HEK293T (cell line): ENCODE results near the gene NT5DC1.

Experiments used
- CTCF ChIA-PET: fragments of 350-600 bp; formaldehyde crosslinking; extraction: SDS; loops from one replicate; lab custom pipeline; 2021; ENCODE audit warnings: antibody characterized with exemption, inconsistent platforms; lab: Yijun Ruan, JAX
- POLR2A ChIA-PET: fragments of 350-600 bp; formaldehyde crosslinking; extraction: SDS; loops from one replicate; lab custom pipeline; 2020; ENCODE audit warnings: antibody characterized with exemption, inconsistent platforms; lab: Yijun Ruan, JAX
- DNase-seq: peaks from one replicate; pipeline ENCODE4 v3.0.0; 2012; ENCODE audit warnings: mixed read lengths; ENCODE audit errors: extremely low spot score
- ARNT ChIP-seq: fragments of 450-650 bp; IDR thresholded peaks from 2 replicates; pipeline ENCODE4 v1.6.1; 2017; ENCODE audit warnings: mild to moderate bottlenecking
- BHLHE40 ChIP-seq: fragments of 450-650 bp; IDR thresholded peaks from 2 replicates; pipeline ENCODE4 v1.6.1; 2016; ENCODE audit warnings: mild to moderate bottlenecking, moderate library complexity, borderline replicate concordance
- CTBP1 ChIP-seq: fragments of 450-650 bp; IDR thresholded peaks from 2 replicates; pipeline ENCODE4 v1.6.1; 2016; ENCODE audit warnings: borderline replicate concordance
- ELF4 ChIP-seq: fragments of 450-650 bp; IDR thresholded peaks from 2 replicates; pipeline ENCODE4 v1.6.1; 2017; ENCODE audit warnings: antibody characterized with exemption
- FOXA1 ChIP-seq: fragments of 450-650 bp; IDR thresholded peaks from 2 replicates; pipeline ENCODE4 v1.6.1; 2016; ENCODE audit warnings: mild to moderate bottlenecking
- FOXK2 ChIP-seq: fragments of 450-650 bp; IDR thresholded peaks from 2 replicates; pipeline ENCODE4 v1.6.1; 2016; ENCODE audit warnings: mild to moderate bottlenecking
- FOXM1 ChIP-seq: fragments of 450-650 bp; IDR thresholded peaks from 2 replicates; pipeline ENCODE4 v1.6.1; 2017; ENCODE audit warnings: mild to moderate bottlenecking, borderline replicate concordance
- HDGF ChIP-seq: fragments of 450-650 bp; IDR thresholded peaks from 2 replicates; pipeline ENCODE4 v1.6.1; 2017; ENCODE audit warnings: antibody characterized with exemption, borderline replicate concordance
- L3MBTL2 ChIP-seq: fragments of 450-650 bp; conservative IDR thresholded peaks from 2 replicates; pipeline ENCODE4 v1.6.1; 2016; ENCODE audit warnings: mild to moderate bottlenecking
- LEF1 ChIP-seq: fragments of 450-650 bp; IDR thresholded peaks from 2 replicates; pipeline ENCODE4 v1.6.1; 2017; ENCODE audit warnings: mild to moderate bottlenecking, borderline replicate concordance
- NFRKB ChIP-seq: fragments of 450-650 bp; IDR thresholded peaks from 2 replicates; pipeline ENCODE4 v1.6.1; 2016; ENCODE audit warnings: mild to moderate bottlenecking, moderate library complexity
- SP1 ChIP-seq: fragments of 450-650 bp; IDR thresholded peaks from 2 replicates; pipeline ENCODE4 v1.6.1; 2017
- SUZ12 ChIP-seq: fragments of 450-650 bp; IDR thresholded peaks from 2 replicates; pipeline ENCODE4 v1.6.1; 2016; ENCODE audit warnings: mild to moderate bottlenecking
- TARDBP ChIP-seq: fragments of 450-650 bp; IDR thresholded peaks from 2 replicates; pipeline ENCODE4 v1.6.1; 2016
- ZNF384 ChIP-seq: fragments of 450-650 bp; IDR thresholded peaks from 2 replicates; pipeline ENCODE4 v1.6.1; 2016
- TF ChIP-seq, protein P1 (sequence below): fragments of 450-650 bp; IDR thresholded peaks from 2 replicates; pipeline ENCODE4 v1.6.1; 2016

Gene NT5DC1

DNA sequence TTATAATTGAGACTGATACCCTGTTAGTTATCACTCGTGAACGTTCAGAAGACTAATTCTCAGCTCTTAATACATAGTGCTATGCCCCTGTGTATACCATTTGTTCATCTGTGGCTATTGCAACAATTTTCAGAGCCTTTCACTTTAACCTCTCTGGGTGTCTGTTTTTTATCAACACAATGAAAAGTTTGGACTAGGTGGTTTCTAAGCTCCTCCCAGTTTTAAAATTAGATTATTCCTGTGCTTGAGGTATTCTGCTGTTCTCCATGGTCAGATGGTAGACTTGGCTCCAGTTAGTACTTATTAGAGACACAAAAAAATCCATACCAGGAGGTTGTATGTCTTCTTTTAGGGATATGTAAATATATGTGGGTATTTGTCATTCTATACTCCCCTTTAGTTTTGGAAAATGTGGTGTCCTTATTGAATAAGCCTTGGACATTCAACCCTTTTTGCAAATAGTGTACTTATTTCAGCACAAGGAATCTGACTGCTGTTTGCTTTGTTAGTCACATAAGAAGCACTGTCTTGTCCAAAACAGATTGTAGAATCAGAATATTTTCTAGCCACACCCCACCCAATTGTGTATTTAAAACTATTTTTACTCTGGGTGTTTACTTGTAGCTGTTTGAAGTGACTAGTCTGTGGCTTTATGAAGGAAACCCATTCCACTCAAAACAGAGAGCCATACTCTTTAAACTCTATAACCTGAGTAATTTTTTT is 27.3 kb downstream of the NT5DC1 start:
- TF ChIP-seq FOXK2 (no peak), TARDBP (no peak)
- DNase-seq = no peak
- CTCF ChIA-PET = interaction anchor here (1.0 kb wide), 1 partner anchor 8 kb away, joined by 3 read pairs; no protein-coding TSS in a partner anchor
- POLR2A ChIA-PET = no interaction called here

- DNase-seq = no peak
- ChIA-PET CTCF (interaction anchor here (0.7 kb wide), 1 partner anchor 1659 kb away, joined by 3 read pairs; no protein-coding TSS in a partner anchor), POLR2A (no interaction called here)
- TF ChIP-seq HDGF (no peak), FOXM1 (no peak), BHLHE40 (no peak), ARNT (no peak), NFRKB (no peak), L3MBTL2 (no peak), ZNF384 (no peak), SP1 (no peak), FOXA1 (no peak)
Observed at GRCh38 chr6:116133453-116133852, 32.8 kb downstream of the NT5DC1 start.

- ChIA-PET POLR2A (no interaction called here), CTCF (no interaction called here)
- TF ChIP-seq, protein P1, sequence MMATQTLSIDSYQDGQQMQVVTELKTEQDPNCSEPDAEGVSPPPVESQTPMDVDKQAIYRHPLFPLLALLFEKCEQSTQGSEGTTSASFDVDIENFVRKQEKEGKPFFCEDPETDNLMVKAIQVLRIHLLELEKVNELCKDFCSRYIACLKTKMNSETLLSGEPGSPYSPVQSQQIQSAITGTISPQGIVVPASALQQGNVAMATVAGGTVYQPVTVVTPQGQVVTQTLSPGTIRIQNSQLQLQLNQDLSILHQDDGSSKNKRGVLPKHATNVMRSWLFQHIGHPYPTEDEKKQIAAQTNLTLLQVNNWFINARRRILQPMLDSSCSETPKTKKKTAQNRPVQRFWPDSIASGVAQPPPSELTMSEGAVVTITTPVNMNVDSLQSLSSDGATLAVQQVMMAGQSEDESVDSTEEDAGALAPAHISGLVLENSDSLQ = no peak
- no peak for TF ChIP-seq LEF1
- no peak for TF ChIP-seq CTBP1
- TF ChIP-seq FOXM1 = no peak
- no peak for TF ChIP-seq FOXK2
- TF ChIP-seq FOXA1 = no peak
- TF ChIP-seq SP1 = no peak
- TF ChIP-seq SUZ12 = no peak
- no peak for TF ChIP-seq ZNF384
- TF ChIP-seq ARNT = no peak
- TF ChIP-seq HDGF = no peak
- TF ChIP-seq ELF4 = no peak
- no peak for TF ChIP-seq L3MBTL2
- no peak for TF ChIP-seq TARDBP
- TF ChIP-seq BHLHE40 = no peak
- TF ChIP-seq NFRKB = no peak
- no peak for DNase-seq
Observed at GRCh38 chr6:116136373-116136772, 35.7 kb downstream of the NT5DC1 start.

DNA sequence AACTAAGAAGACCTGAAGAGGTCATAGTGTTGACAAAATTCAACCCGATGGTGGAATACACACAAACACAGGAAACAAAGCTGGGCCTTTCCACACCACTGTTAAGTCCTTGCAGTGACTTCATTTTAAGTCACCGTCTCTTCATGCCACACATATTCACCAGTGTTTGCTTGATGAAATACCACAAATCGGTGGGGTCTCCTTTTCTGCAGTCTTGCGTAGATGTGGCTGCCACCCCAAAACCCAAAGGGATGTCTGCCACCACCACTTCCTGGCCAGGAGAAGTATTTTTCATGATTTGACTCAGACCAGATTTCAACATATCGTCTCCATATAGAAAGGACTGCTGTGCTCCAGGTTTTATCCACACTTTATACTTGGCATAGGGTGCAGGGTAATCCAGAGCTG is 36.3 kb downstream of the NT5DC1 start:
- TF ChIP-seq SUZ12 (no peak), LEF1 (no peak), BHLHE40 (no peak), ELF4 (no peak), L3MBTL2 (no peak), ARNT (no peak), FOXK2 (no peak), FOXA1 (no peak), TARDBP (no peak), ZNF384 (no peak)
- TF ChIP-seq, protein P1 = no peak
- CTCF ChIA-PET = no interaction called here
- no peak for DNase-seq
- POLR2A ChIA-PET = no interaction called here

DNA sequence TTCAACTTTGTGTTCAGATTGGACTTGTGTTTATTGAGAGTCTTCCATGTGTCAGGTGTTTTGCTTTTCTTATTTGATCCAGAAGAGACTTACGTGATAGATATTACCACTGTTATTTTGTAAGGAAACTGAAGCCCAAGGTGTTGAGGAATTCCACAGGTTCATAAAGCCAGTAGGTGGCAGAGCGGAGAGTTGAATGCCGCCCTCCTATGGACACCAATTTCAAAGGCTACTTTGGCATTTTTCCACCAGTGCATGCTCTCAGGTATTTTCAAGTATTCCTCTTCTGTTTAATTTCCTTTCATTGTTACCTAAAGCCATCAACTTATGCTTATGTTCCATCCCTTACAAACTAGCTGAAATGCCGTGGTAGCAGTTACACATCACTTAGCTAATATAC is 39.3 kb downstream of the NT5DC1 start:
- TF ChIP-seq, protein P1 = no peak
- no peak for TF ChIP-seq L3MBTL2
- no peak for TF ChIP-seq ZNF384
- no peak for TF ChIP-seq TARDBP
- no peak for TF ChIP-seq SP1
- no peak for TF ChIP-seq BHLHE40
- TF ChIP-seq HDGF = no peak
- no peak for TF ChIP-seq SUZ12
- TF ChIP-seq FOXA1 = no peak
- no peak for TF ChIP-seq NFRKB
- TF ChIP-seq ELF4 = no peak
- no peak for TF ChIP-seq LEF1
- TF ChIP-seq CTBP1 = no peak
- TF ChIP-seq FOXK2 = no peak
- TF ChIP-seq FOXM1 = no peak
- no peak for TF ChIP-seq ARNT
- POLR2A ChIA-PET = no interaction called here
- CTCF ChIA-PET = interaction anchor here (0.9 kb wide), 1 partner anchor 31 kb away, joined by 3 read pairs; no protein-coding TSS in a partner anchor
- DNase-seq = no peak

DNA sequence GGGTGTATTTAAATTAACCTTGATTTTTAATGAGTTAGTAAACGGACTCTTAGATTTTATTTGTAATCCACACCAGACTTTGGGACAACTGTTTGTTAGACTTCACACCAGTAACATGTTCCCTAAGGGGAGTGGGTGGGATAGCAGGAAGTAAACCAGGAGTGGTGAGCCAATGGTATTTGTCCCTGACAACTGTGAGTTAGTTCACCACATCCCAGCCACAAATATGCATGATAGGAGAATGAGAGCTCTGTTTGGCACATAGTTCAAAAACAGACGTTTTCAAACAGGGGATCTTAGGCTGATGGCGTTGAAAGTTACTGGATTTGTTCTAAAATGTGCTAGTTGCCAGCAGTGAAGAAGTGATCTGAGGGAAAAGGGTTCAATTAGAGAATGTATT is 44.0 kb downstream of the NT5DC1 start:
- ChIA-PET POLR2A (no interaction called here), CTCF (interaction anchor here (0.6 kb wide), 1 partner anchor 59 kb away, joined by 6 read pairs; no protein-coding TSS in a partner anchor)
- no peak for DNase-seq
- TF ChIP-seq FOXM1 = no peak
- TF ChIP-seq NFRKB = no peak
- no peak for TF ChIP-seq HDGF
- TF ChIP-seq CTBP1 = no peak
- TF ChIP-seq ELF4 = no peak
- no peak for TF ChIP-seq FOXK2
- no peak for TF ChIP-seq ARNT
- TF ChIP-seq LEF1 = no peak
